Measurements from ENCODE around the gene OPN4. TPM values are rescaled to one million over a fixed set of nuclear protein-coding genes. Genes with fewer than 3 reads are reported as not detected.

The OPN4 gene
- total RNA-seq, 1 experiment from 2014 or later, result not detected

GRCh38 chr10:86652361-86653202 lies 1.8 kb upstream of the OPN4 start:
- no peak overlapping the region for H3K27ac ChIP-seq (ENCODE audit: low read depth, low read length, poor library complexity, severe bottlenecking)
- TF ChIP-seq, protein P1, sequence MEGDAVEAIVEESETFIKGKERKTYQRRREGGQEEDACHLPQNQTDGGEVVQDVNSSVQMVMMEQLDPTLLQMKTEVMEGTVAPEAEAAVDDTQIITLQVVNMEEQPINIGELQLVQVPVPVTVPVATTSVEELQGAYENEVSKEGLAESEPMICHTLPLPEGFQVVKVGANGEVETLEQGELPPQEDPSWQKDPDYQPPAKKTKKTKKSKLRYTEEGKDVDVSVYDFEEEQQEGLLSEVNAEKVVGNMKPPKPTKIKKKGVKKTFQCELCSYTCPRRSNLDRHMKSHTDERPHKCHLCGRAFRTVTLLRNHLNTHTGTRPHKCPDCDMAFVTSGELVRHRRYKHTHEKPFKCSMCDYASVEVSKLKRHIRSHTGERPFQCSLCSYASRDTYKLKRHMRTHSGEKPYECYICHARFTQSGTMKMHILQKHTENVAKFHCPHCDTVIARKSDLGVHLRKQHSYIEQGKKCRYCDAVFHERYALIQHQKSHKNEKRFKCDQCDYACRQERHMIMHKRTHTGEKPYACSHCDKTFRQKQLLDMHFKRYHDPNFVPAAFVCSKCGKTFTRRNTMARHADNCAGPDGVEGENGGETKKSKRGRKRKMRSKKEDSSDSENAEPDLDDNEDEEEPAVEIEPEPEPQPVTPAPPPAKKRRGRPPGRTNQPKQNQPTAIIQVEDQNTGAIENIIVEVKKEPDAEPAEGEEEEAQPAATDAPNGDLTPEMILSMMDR (conservative IDR thresholded peaks at IDR 0.05; ENCODE audit: low read depth, low read length), result no peak
- TF ChIP-seq EZH2 (IDR thresholded peaks at IDR 0.05; ENCODE audit: borderline replicate concordance, low read depth, low read length, poor library complexity, severe bottlenecking), result no peak
- CTCF ChIA-PET, result interaction anchor here (0.6 kb wide), 1 partner anchor 247 kb away, joined by 3 read pairs; no protein-coding TSS in a partner anchor
- H3K27me3 ChIP-seq (replicated peaks; ENCODE audit: insufficient read depth, low read depth, low read length, poor library complexity), result no peaks in the 10 kb centered on the region
- intact Hi-C loops (cut with micrococcal nuclease; ENCODE audit: unreplicated experiment), result no loop called here
- POLR2A ChIA-PET (ENCODE audit: low non-redundant PET), result no interaction called here
- no peaks in the 10 kb centered on the region for H3K9me3 ChIP-seq (ENCODE audit: low read depth, low read length, poor library complexity, severe bottlenecking)
- no TSS peak for BruUV-seq (replicated peaks)
- H3K4me3 ChIP-seq (ENCODE audit: low read depth, low read length, poor library complexity, severe bottlenecking), result no peak overlapping the region
- H3K36me3 ChIP-seq (ENCODE audit: insufficient read depth, low read length, poor library complexity, severe bottlenecking), result no peaks in the 10 kb centered on the region
- peaks cover 21% of the 10 kb centered on the region for H3K4me1 ChIP-seq (ENCODE audit: insufficient read depth, low read length, poor library complexity, severe bottlenecking)
- DNase-seq (ENCODE audit: low spot score), result peak; percentile 28

- H3K4me3 ChIP-seq (ENCODE audit: low read depth, low read length, poor library complexity, severe bottlenecking), result no peak overlapping the region
- no peaks in the 10 kb centered on the region for H3K36me3 ChIP-seq (ENCODE audit: insufficient read depth, low read length, poor library complexity, severe bottlenecking)
- H3K27ac ChIP-seq (ENCODE audit: low read depth, low read length, poor library complexity, severe bottlenecking), result no peak overlapping the region
- peaks cover 14% of the 10 kb centered on the region for H3K4me1 ChIP-seq (ENCODE audit: insufficient read depth, low read length, poor library complexity, severe bottlenecking)
- no peaks in the 10 kb centered on the region for H3K9me3 ChIP-seq (ENCODE audit: low read depth, low read length, poor library complexity, severe bottlenecking)
- DNase-seq (ENCODE audit: low spot score), result no peak
- intact Hi-C loops (cut with micrococcal nuclease; ENCODE audit: unreplicated experiment), result no loop called here
- ChIA-PET POLR2A (ENCODE audit: low non-redundant PET) (no interaction called here), CTCF (no interaction called here)
- TF ChIP-seq, protein P1 (conservative IDR thresholded peaks at IDR 0.05; ENCODE audit: low read depth, low read length), result no peak
- no peak for TF ChIP-seq EZH2 (IDR thresholded peaks at IDR 0.05; ENCODE audit: borderline replicate concordance, low read depth, low read length, poor library complexity, severe bottlenecking)
- no TSS peak for BruUV-seq (replicated peaks)
- no peaks in the 10 kb centered on the region for H3K27me3 ChIP-seq (replicated peaks; ENCODE audit: insufficient read depth, low read depth, low read length, poor library complexity)
Measured at GRCh38 chr10:86653379-86653778, 968 bp upstream of the OPN4 start.

DNA sequence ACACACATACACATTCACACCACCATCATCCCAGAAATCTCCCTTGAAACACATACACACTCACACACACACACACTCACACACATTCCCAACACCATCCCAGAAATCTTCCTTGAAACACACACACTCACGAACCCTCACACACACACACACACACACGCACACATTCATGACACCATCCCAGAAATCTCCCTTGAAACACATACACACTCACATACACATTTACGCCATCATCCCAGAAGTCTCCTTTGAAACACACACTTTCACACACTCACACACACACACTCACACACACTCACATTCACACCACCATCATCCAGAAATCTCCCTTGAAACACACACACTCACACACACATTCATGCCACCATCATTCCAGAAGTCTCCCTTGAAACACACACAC lies 360 bp upstream of the OPN4 start:
- H3K4me1 ChIP-seq (ENCODE audit: insufficient read depth, low read length, poor library complexity, severe bottlenecking), result peaks cover 7% of the 10 kb centered on the region
- ChIA-PET POLR2A (ENCODE audit: low non-redundant PET) (no interaction called here), CTCF (no interaction called here)
- H3K36me3 ChIP-seq (ENCODE audit: insufficient read depth, low read length, poor library complexity, severe bottlenecking), result no peaks in the 10 kb centered on the region
- BruUV-seq (replicated peaks), result no TSS peak
- no peak for DNase-seq (ENCODE audit: low spot score)
- no peak overlapping the region for H3K4me3 ChIP-seq (ENCODE audit: low read depth, low read length, poor library complexity, severe bottlenecking)
- H3K27me3 ChIP-seq (replicated peaks; ENCODE audit: insufficient read depth, low read depth, low read length, poor library complexity), result no peaks in the 10 kb centered on the region
- H3K9me3 ChIP-seq (ENCODE audit: low read depth, low read length, poor library complexity, severe bottlenecking), result no peaks in the 10 kb centered on the region
- TF ChIP-seq, protein P1 (conservative IDR thresholded peaks at IDR 0.05; ENCODE audit: low read depth, low read length), result no peak
- no peak for TF ChIP-seq EZH2 (IDR thresholded peaks at IDR 0.05; ENCODE audit: borderline replicate concordance, low read depth, low read length, poor library complexity, severe bottlenecking)
- H3K27ac ChIP-seq (ENCODE audit: low read depth, low read length, poor library complexity, severe bottlenecking), result no peak overlapping the region
- intact Hi-C loops (cut with micrococcal nuclease; ENCODE audit: unreplicated experiment), result no loop called here

All from A673 (cell line).